MCF 10A (cell line): ENCODE data around the gene SERPINH1. TPM values are rescaled to one million over a fixed set of nuclear protein-coding genes. Genes with fewer than 3 reads are reported as not detected.
A peak's percentile ranks its signal among the peaks of the same experiment; 100 is the strongest.

Source experiments
- BruUV-seq: library from RNA; stranded (reverse); fragments of 400-500 nt; replicated peaks from 2 replicates; lab custom pipeline; 2021; lab: Mats Ljungman, UMichigan
- CTCF ChIA-PET: fragments of 300-600 bp; sonication (Branson Sonifier 250); formaldehyde crosslinking; extraction: SDS; loops from one replicate; lab custom pipeline; 2021; ENCODE audit warnings: antibody characterized with exemption, inconsistent platforms; lab: Yijun Ruan, JAX
- POLR2A ChIA-PET: fragments of 300-600, 350-650 bp; sonication (Branson Sonifier 250); formaldehyde crosslinking; extraction: SDS; loops from one replicate; lab custom pipeline; 2020; ENCODE audit warnings: antibody characterized with exemption, inconsistent platforms; lab: Yijun Ruan, JAX
- DNase-seq: peaks from one replicate; pipeline ENCODE4 v3.0.0-alpha.2; 2018; ENCODE audit not compliant: unreplicated experiment
- H3K27ac Mint-ChIP-seq: one replicate; pipeline ENCODE4 v1.8.0; 2022; ENCODE audit warnings: mild to moderate bottlenecking, low read depth, mixed read lengths; ENCODE audit not compliant: unreplicated experiment
- H3K27me3 Mint-ChIP-seq: one replicate; pipeline ENCODE4 v1.8.0; 2022; ENCODE audit warnings: mixed read lengths; ENCODE audit not compliant: insufficient read depth, unreplicated experiment
- H3K36me3 Mint-ChIP-seq: one replicate; pipeline ENCODE4 v1.8.0; 2022; ENCODE audit warnings: mild to moderate bottlenecking, moderate library complexity, mixed read lengths; ENCODE audit not compliant: insufficient read depth, unreplicated experiment
- H3K4me1 Mint-ChIP-seq: one replicate; pipeline ENCODE4 v1.8.0; 2022; ENCODE audit warnings: mixed read lengths; ENCODE audit not compliant: insufficient read depth, unreplicated experiment
- H3K4me3 Mint-ChIP-seq: one replicate; pipeline ENCODE4 v1.8.0; 2022; ENCODE audit warnings: mild to moderate bottlenecking, moderate library complexity, mixed read lengths; ENCODE audit not compliant: unreplicated experiment
- H3K9me3 Mint-ChIP-seq: one replicate; pipeline ENCODE4 v1.8.0; 2022; ENCODE audit warnings: mixed read lengths; ENCODE audit not compliant: unreplicated experiment
- intact Hi-C: fragments of 100-400 bp; cut with micrococcal nuclease; formaldehyde crosslinking; loops from 2 replicates; pipeline ENCODE4 v1.14.1; 2022
- total RNA-seq: library from RNA; stranded (reverse); gene quantifications from 2 replicates; pipeline ENCODE4 v1.2.3, GENCODE V29; 2022
- TF ChIP-seq, protein P1 (sequence below): fragments of 200-600 bp; IDR thresholded peaks from one replicate; pipeline ENCODE4 v1.8.0; 2022; ENCODE audit warnings: antibody characterized with exemption, mild to moderate bottlenecking; ENCODE audit not compliant: unreplicated experiment

Gene SERPINH1
- total RNA-seq, 1 experiment from 2014 or later = 80.5 TPM

DNA sequence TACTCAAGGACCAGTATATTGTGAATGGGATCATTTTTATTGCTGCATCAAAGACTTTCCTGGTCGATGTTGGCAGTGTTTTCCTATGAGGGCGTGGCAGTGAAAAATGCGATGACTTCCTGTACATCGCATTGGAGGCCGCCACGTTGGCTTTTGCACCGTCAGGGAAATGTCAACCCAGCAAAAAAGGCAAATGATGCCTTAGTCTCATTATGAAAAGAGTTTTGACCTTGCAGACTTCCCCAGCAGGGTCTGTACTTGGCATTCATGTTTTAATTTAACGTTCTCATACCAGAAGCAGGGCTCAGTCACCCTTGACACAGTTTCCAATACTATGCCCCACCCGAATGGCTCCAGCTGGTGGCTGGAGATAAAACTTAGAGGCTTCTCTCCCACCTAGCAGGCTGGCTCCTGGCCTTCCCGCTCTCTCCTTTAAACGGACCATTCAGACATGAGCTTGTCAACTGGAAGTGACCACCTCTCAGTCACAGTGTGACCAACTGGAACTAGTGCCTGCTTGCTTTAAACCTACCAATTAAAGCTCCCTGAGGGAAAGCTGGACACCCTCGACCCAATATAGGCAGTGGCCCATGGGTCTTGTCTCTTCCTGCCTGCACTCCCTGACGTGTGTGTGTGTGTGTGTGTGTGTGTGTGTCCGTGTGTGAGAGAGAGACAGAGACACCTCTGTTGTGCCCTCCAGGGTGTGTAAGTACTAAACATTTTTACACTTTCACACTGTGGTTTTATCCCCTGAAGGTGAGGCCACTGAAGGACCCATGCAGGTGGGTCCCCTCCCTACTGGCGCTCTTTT lies 27.6 kb upstream of the SERPINH1 start:
- Mint-ChIP-seq H3K36me3 (no peaks in the 10 kb centered on the region), H3K27me3 (no peaks in the 10 kb centered on the region), H3K4me1 (peaks cover 12% of the 10 kb centered on the region), H3K9me3 (no peaks in the 10 kb centered on the region), H3K27ac (no peak overlapping the region), H3K4me3 (no peak overlapping the region)
- POLR2A ChIA-PET = interaction anchor here (0.6 to 1.9 kb wide), 5 partner anchors 24 to 129 kb away, joined by 3 to 7 read pairs (median 5); partner anchors contain the start of gene SERPINH1
- CTCF ChIA-PET = interaction anchor here (0.5 to 12.6 kb wide), 9 partner anchors 14 to 1167 kb away, joined by 3 to 284 read pairs (median 4); no protein-coding TSS in a partner anchor
- intact Hi-C loops = no loop called here
- TF ChIP-seq, protein P1, sequence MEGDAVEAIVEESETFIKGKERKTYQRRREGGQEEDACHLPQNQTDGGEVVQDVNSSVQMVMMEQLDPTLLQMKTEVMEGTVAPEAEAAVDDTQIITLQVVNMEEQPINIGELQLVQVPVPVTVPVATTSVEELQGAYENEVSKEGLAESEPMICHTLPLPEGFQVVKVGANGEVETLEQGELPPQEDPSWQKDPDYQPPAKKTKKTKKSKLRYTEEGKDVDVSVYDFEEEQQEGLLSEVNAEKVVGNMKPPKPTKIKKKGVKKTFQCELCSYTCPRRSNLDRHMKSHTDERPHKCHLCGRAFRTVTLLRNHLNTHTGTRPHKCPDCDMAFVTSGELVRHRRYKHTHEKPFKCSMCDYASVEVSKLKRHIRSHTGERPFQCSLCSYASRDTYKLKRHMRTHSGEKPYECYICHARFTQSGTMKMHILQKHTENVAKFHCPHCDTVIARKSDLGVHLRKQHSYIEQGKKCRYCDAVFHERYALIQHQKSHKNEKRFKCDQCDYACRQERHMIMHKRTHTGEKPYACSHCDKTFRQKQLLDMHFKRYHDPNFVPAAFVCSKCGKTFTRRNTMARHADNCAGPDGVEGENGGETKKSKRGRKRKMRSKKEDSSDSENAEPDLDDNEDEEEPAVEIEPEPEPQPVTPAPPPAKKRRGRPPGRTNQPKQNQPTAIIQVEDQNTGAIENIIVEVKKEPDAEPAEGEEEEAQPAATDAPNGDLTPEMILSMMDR = no peak
- no peak for DNase-seq
- no TSS peak for BruUV-seq

GRCh38 chr11:75535071-75535470 lies 27.0 kb upstream of the SERPINH1 start:
- Mint-ChIP-seq H3K4me1 (peaks cover 12% of the 10 kb centered on the region), H3K27ac (no peak overlapping the region), H3K36me3 (no peaks in the 10 kb centered on the region), H3K4me3 (no peak overlapping the region), H3K9me3 (no peaks in the 10 kb centered on the region), H3K27me3 (no peaks in the 10 kb centered on the region)
- POLR2A ChIA-PET = interaction anchor here (0.7 kb wide), 1 partner anchor 90 kb away, joined by 3 read pairs; no protein-coding TSS in a partner anchor
- BruUV-seq = no TSS peak
- TF ChIP-seq, protein P1 = no peak
- DNase-seq = no peak
- CTCF ChIA-PET = interaction anchor here (0.5 to 12.6 kb wide), 5 partner anchors 72 to 521 kb away, joined by 3 to 284 read pairs (median 3); no protein-coding TSS in a partner anchor
- intact Hi-C loops = no loop called here

- no peaks in the 10 kb centered on the region for H3K36me3 Mint-ChIP-seq
- CTCF ChIA-PET = interaction anchor here (0.7 to 12.6 kb wide), 3 partner anchors 40 to 200 kb away, joined by 3 to 284 read pairs (median 3); no protein-coding TSS in a partner anchor
- TF ChIP-seq, protein P1 = no peak
- intact Hi-C loops = no loop called here
- peak; percentile 67 for DNase-seq
- BruUV-seq = no TSS peak
- POLR2A ChIA-PET = no interaction called here
- H3K4me3 Mint-ChIP-seq = no peak overlapping the region
- no peak overlapping the region for H3K27ac Mint-ChIP-seq
- H3K9me3 Mint-ChIP-seq = no peaks in the 10 kb centered on the region
- H3K4me1 Mint-ChIP-seq = peaks cover 12% of the 10 kb centered on the region
- no peaks in the 10 kb centered on the region for H3K27me3 Mint-ChIP-seq
These were observed 25.0 kb upstream of the SERPINH1 start for GRCh38 chr11:75536786-75537641.
